HT-29 (cell line): ENCODE measurements around the gene SIRPA. TPM values are rescaled to one million over a fixed set of nuclear protein-coding genes. Genes with fewer than 3 reads are reported as not detected.
A peak's percentile ranks its signal among the peaks of the same experiment; 100 is the strongest.
"Not testable (repeated sequence)": the region's sequence is repeated elsewhere in the genome, so short reads cannot be mapped to it uniquely, and the experiment has no call there.

Source experiments
- DNase-seq: peaks from one replicate; pipeline ENCODE4 v3.0.0-alpha.2; 2015; ENCODE audit warnings: low spot score
- total RNA-seq: library from RNA; depleted of rRNA; stranded (reverse); fragments of >200 nt; shearing (Covaris generic); gene quantifications from 2 replicates; pipeline ENCODE4 v1.2.3, GENCODE V29; 2014

Gene SIRPA
- total RNA-seq, 1 experiment from 2014 or later = 0.53 TPM

DNA sequence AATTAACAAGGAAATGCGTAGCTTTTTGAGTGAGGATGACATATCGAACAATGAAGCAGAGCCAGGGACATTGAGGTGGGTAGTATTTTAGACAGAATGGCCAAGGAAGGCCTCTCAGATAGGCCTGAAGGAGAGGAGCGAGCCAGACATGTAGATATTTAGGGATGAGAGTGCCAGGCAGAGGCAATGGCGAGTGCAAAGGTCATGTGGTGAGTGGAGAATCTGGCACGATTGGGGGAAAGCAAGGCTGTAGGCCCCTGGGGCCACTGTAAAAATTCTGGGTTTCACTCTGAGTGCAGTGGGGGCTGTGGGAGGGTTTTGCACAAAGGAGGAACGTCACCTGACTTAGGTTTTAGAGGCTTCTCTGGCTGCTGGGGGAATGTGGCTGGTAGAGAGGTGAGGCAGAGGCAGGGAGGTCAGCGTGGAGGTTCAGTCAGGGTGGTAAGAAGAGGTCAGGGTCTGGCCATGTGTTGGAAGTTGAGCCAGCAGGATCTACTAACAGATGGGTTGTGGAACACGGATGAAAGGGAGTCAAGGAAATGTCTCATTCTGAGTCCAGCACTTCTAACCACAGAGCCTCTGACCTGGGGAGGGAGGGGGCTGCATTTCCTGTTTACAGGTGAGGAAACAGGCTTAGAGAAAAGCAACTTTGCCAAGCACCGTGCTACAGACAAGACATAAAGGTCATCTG, 11.3 kb downstream of the SIRPA start:
- no peak for DNase-seq

DNA sequence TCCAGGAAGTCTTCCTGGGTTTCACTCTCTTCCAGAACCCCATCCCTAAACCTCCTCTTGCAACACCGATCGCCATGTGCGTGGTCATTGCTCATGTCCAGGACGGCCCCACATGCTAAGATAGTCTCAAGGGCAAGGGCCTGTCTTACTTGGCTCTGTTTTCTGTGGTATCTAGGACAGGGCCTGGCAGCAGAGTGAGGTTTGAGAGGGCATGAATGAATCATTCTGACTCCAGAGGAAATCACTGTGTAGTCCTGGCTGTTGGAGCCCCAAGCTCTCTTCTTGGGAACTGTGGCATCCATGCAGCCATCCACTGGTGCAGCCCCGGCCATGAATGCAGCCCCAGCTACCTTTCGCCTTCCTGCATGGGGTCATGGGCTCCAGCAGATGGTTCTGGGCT, 12.4 kb downstream of the SIRPA start:
- DNase-seq = no peak

DNA sequence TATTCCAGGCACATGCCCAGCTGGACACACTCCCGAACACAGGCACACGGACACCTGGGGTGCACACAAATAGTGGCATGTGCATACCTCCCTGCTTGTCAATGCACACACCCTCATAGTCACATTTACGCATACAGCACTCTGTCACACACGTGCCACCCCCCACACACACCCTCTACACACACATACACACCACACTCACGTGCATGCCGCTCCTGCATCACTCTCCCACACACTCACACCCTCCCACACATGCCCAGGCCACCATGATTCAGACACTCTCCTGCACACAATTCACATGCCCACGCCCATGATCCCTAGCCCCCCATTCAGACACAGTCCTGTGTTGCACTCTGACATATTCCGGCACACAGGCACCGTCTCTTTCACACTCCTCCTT, 13.0 kb downstream of the SIRPA start:
- DNase-seq = no peak

DNA sequence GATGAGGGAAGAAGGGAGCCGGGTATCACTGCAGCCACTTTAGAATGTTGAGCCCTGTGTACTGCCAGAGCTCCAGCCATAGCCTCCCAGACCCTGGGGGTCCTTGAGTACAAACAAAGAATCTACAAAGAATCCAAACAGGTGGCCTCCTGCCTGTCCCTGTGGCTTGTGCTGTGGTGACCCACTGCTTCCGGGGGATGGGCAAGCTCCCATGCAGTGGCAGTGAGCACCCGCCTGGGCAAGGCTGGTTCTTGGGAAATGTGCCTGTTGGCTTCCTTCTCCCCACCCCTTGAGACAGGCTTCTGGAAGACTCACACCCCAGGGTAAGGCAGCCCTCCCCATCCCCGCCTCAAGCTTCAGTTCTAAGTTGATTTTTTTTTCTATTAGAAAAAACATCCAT, 13.9 kb downstream of the SIRPA start:
- no peak for DNase-seq

DNA sequence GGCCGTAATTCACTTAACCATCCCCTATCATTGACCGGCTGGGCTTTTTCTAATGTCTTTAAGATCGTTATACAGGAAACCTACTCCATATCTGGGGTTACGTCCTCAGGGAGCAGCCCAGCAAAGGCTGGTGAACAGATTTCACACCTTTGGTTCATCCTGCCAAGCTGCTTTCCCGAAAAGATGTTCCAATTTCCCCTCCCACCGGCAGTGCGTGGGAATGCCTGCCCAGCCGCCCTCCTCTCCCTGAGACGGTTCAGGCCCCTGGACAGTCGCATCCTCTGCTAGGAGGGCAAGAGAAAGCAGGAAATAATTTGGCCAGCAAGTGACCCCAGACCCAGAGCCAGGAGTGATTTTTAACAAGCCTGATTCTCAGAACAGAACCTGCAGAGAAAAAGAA, 16.3 kb downstream of the SIRPA start:
- DNase-seq = no peak

DNA sequence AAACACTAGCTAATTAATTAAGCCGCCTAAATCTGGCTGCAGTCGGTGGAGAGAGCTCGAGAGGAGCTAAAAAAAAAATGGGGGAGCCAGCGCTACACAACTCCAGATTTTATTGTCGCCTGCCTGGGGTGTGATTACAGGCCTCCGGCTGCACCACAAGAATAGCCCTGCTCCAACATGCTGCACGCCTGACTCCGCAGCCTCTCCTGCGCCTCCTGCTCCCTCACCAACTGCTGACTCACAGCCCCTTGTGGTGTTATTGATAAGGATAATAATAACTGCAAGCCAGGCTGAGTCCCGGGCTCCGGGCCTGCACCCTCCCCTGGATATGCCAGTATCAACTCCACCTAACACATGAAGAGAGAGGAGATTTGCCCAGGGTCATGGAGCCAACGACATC, 16.8 kb downstream of the SIRPA start:
- DNase-seq = no peak

DNA sequence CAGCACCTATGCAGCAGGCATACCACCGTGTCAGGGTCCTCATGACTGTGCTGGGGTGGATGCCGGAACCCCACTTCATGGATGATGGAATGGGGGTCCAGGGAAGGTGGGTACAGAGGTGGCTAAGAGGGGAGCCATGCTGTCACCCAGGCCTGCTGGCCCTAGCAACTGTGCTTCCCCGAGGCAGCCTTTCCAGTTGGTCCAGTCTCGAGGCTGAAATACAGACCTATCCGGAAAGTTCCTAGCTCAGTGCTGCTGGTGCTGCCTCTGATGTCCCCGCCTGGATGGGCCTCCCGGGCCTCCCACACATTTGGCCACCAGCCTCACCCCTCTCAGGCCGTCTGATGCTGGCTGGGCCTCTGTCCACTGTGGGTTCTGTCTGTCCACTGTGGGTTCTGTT, 17.4 kb downstream of the SIRPA start:
- no peak for DNase-seq

DNA sequence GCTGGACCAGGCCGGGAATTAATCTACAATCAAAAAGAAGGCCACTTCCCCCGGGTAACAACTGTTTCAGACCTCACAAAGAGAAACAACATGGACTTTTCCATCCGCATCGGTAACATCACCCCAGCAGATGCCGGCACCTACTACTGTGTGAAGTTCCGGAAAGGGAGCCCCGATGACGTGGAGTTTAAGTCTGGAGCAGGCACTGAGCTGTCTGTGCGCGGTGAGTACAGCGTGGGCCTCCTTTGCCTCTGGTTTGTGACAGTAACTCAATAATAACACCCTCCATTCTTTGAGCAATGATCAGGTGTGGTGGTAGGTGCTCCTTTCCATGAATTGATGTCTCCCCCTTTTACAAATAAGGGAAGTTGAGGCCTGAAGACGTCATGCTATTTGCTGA, 20.0 kb downstream of the SIRPA start:
- not testable (repeated sequence) for DNase-seq

DNA sequence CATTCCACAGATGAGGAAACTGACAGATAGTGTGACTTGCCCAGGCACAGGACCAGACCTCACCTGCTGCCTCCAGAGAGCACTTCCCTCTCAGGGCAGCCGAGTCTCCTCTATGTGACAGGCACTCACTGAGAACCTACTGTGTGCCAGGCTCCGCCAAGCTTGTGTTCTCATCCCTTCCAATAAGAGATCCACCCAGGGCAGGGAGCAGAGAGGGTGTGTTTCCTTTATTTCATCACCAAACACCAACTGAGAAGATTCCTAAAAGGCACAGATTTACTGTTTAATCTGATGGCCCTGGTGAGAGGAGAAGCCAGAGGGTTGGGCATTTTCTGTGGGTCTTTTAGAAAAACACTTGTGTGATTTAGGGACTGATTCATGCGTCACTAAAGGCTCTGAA, 20.5 kb downstream of the SIRPA start:
- no peak for DNase-seq

DNA sequence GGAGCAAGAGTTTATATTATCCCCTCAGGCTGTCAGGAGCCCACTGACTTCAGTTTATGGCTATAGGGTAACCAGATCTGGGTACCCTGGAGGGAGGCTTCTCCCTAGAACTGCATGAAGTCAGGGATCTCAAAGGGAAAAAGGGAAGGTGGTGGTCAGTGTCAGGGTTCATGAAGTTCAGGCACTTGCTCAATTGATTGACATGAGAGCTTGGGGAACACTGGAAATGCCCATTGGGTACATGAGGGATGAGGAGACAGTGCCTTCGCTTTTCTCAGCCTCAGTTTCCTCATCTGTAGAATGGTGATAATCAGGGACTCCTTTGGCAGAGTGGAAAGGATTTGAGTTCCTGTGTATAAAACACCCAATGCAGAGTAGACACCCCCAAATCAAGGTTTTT, 22.6 kb downstream of the SIRPA start:
- DNase-seq = no peak

DNA sequence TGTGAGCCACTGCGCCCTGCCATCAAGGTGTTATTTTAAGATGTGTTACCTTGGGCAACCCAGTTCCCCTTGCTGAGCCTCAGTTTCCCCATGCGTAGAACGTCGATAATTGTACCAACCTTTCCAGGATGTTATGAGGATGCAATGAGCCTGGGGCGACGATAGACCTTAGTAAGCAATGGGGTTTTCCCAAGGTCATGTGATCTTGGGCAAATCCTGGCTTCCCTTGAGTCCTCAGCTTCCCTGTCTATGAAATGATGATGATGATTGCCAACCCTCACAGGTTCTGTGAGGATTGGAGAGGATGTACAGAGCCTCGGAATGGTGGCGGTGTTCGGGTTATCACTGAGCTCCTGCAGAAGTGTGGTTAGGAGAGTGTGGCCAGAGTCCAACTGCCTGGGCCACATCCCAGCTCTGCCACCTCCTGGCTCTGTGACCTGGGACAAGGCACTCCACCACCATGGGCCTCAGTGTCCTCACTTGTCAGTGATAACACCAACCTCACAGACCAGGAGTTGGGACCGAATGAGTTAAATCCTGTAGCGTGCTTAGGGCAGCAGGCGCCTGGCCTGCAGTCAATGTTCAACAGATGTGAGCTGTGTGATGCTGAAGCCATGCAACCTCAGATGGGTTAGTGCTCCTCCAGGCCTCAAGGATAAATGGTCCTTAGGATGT, 23.4 kb downstream of the SIRPA start:
- no peak for DNase-seq

DNA sequence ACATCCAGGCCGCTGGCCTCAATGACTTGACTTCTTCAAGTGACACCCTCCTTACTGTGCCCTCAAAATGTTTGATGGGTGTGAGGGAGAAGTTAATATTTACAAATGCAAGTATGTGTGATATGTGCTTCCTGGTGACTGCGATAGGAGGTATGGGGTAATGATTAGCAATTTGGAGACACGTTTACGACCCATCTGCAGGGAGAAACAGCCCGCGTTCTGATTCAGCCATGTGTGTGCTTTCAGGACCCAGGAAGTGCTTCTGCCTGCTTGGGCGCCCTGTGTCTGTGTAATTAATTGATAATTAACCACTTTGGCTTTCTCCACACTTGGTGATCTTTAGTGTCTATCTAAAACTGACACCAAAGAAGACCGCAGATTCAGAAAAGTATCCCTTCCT, 25.0 kb downstream of the SIRPA start:
- DNase-seq = peak; percentile 23

DNA sequence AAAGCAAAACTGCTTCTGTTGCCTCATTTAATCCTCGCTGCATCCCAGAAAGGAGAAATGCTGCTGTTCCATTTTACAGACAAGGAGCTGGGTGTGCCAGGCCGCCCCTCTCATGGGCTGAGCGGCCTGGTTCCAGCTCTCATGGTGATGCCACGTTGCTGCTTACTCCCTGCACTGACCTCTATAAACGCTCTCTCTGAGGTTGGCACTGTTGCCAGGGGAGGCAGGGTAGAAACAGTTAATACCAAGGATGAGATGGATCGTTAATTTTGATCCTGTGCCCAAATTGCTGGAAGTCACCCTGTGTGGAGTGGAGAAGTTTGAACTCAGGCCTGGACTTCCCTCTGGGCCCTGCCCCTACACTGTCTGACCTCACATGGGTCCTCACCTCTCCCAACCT, 25.6 kb downstream of the SIRPA start:
- DNase-seq = no peak

DNA sequence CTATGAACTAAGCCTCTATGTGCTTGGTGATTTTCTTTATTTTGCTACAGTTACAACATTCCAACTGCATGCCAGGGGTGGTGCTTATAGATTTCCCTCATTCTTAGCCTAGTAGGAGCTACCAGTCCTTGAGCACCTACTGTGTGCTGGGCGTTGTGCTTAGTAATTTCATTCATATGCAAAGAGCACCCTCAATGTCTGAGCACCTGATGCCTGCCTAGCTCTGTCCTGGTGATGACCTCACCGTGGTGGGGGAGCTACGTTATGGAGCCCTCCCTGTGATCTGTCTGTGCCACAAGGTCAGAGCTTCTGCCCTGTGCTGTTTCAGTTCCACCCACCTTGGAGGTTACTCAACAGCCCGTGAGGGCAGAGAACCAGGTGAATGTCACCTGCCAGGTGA, 26.8 kb downstream of the SIRPA start:
- not testable (repeated sequence) for DNase-seq

DNA sequence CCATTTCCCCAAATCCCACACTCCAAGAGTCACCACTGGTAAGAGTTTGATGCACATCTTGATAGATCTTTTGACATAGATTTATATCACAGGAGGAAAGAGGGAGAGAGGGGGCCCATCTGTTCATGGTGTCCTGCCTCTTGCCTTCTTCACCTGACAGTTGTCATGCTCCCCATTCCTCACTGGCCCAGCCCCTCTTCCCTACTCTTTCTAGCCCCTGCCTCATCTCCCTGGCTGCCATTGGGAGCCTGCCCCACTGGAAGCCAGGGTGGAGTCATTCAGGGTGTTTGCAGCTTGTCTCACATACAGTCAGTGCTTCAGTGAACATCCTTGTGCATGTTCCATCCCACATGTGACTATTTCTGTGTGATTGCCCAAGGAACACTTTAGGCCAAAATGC, 27.6 kb downstream of the SIRPA start:
- no peak for DNase-seq

DNA sequence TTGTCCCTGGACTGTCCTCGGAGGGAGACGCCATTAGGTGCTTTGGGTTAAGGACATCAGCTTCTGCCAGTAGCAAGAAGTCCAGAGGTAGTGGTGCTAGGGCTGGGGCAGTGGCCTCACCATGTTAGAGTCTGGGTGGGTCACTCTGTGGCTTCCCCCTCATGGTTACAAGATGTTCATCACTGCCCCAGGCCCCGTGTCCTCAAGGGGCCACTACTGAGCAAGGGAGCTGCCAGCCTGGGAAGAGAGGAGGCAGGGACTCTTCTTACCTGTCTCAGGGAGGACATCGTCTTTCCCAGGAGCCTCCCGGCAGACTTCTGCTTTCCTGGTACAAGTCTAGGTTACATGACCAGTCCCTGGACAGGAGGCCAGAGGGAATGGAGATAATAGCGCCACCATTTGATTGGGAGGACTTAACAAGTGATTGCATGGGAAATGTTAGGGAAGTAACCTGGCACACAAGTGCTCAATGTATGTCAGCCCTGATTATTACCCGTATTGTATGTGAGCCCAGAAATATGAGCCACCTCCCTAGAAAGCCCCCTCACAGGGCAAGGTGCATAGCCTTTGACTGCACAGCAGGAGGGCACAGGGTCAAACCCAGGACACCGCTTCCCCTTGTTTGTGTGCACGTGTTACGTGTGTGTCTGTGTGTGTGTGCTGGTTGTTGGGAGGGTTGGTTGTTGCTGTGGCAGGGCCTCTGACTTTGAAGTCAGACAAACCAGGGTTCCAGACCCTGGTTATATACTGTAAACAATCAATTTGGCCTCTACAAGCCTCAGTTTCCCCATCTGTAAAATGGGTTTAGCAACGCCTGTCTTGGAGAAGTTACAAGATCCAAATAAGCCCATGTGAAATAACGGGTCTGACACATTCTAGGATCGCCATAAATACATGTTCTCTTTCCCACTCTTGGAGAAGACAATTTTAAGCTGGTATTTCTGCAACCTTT, 30.0 kb downstream of the SIRPA start:
- no peak for DNase-seq

DNA sequence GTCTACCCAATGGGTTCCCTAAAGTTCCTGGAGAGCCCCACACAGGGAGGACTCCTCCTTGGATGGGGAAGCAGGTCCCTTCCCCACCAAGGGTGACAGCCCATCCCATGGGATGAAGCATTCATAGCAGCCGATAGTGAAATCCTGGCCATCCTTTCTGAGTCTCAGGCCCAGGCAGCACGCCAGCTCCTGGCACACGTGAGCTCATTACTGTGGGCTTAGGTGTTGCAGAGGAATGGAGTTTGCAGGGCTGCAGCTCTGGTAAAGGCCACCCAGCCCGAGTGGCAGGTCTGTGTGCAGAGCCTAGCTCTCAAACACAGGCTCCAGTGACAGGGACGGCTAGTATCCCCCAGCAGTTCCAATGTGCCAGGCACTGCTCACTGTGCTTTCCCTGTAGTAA, 31.0 kb downstream of the SIRPA start:
- DNase-seq = no peak

DNA sequence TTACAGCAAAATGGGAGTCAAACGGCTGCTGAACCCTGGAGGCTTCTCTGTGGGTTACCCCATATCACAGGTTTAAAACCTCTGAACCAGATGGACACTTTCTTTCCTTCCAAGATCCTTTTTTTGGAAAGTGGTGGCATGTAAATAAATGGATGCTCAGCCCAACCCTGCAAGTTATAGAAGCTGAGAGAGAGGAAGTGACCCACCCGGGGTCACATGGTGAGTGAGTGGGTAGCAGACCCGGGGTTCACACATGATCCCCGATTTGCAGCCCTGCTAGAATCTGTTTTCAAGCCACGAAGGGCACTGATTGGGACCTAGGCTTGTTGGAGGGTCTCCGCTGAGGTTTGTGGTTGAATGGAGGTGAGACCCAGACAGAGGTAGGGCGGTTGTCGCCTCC, 32.0 kb downstream of the SIRPA start:
- no peak for DNase-seq

DNA sequence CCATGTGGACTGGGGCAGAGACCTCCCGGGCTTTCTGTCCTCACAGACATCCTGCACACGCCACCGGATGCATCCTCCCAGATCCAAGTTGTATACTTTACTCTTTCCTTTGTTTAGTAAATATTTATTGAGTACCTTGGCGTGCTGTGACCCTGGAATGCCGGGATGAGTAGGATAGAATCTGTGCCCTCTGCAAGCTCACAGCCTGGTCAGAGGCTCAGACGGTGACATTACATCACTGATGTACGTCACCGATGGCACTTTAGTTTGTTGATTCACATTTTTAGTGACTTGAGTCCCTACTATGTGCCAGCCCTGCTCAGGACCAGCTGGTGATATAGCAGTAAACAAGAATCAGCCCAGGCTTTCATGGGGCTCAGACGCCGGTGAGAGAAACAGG, 32.9 kb downstream of the SIRPA start:
- no peak for DNase-seq

DNA sequence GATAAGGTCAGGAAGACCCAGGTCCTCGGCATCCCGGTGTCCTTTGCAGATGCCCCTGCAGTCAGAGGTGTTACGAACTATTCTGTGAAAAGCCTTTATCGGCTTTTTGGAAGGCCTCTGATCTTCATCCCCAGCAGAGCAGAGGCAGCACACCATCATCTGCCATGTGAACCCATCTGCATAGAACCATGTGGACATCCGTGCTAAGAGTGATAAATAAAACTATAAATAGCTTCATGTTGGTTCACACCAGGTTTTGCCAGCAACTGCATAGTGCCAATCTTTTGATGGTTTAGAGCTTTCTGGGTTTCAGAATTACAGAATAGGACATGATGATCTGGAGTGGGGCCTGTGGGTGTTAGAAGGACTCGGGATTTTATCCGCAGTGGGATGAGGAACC, 33.6 kb downstream of the SIRPA start:
- no peak for DNase-seq

DNA sequence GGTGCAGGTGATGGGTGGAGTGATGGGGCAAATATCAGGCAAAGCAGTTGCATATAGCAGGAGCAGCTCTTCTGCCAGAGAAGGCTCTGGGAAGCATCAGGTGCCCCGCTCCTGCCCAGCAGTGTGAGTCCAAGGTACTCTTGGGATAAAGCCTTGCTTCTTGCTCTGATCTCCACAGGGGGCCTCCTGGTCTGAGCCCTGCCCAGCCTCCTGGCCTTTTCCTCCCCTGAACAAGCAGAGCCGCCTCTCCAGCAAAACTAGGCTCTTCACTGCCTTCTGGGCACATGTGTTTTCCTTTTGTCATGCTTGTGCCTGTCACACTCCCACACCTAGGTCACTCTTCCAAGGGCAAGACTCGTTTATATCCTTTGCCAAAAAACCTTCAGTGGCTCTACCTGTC, 34.3 kb downstream of the SIRPA start:
- no peak for DNase-seq

DNA sequence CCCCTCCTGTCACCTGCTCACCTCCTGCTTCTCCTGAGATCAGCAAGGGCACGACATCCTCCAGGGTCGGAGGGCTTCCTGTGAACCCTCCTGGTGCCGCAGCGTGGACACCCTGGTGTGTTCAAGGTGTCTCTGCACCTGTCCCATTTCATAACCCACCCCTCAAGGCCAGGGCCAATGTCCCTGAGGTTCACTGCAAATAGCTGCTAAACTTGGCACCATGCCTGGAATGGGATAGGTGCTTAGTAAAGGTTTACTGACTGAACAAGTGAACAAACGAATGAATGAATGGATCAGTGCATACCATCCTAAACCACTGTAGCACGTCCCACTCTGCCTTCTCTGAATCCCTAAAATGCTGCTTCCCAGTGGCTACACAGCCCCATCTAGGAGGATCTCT, 35.0 kb downstream of the SIRPA start:
- DNase-seq = no peak

DNA sequence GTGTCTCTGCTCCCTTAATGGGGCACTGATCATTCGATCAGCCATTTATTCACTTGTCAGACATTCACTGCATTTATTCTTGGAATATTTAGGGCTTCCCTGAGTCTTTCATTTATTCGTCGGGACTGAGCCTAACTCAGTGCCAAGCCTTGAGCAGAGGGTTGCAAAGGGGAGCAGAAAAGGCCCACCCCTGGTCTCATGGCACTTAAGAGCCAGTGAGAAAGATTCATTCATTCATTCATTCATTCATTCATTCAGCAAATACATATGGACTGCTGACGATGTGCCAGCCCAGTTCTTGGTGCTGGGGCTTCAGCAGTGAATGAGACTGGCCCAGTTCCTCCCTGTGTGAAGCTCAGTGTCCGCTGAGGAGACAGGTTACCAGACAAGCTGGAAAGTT, 36.6 kb downstream of the SIRPA start:
- DNase-seq = no peak
